HEK293 (cell line): ENCODE measurements around the gene PMVK.

Experiments used
- KLF10 ChIP-seq: fragments of 450-650 bp; IDR thresholded peaks from 2 replicates; pipeline ENCODE4 v1.5.1; 2018; ENCODE audit warnings: missing biosample characterization, mild to moderate bottlenecking, missing genetic modification characterization
- KLF16 ChIP-seq: fragments of 450-650 bp; formaldehyde crosslinking; IDR thresholded peaks from 2 replicates; pipeline ENCODE4 v1.5.1; 2017; ENCODE audit warnings: missing biosample characterization, missing genetic modification characterization
- KLF7 ChIP-seq: fragments of 450-650 bp; formaldehyde crosslinking; IDR thresholded peaks from 2 replicates; pipeline ENCODE4 v1.5.1; 2016; ENCODE audit warnings: missing biosample characterization, missing genetic modification characterization, borderline replicate concordance
- PRDM10 ChIP-seq: fragments of 450-650 bp; formaldehyde crosslinking; IDR thresholded peaks from 2 replicates; pipeline ENCODE4 v1.5.1; 2016; ENCODE audit warnings: missing biosample characterization, missing genetic modification characterization
- SETDB1 ChIP-seq: IDR thresholded peaks from one replicate; pipeline ENCODE4 v1.6.1; 2017; ENCODE audit warnings: mild to moderate bottlenecking, low read length, moderate library complexity, mixed read lengths; ENCODE audit not compliant: insufficient read length
- TCF7L2 ChIP-seq: IDR thresholded peaks from 2 replicates; pipeline ENCODE4 v1.6.1; 2011; ENCODE audit warnings: low read depth, mild to moderate bottlenecking, inconsistent platforms, low read length, moderate library complexity, borderline replicate concordance
- ZBTB1 ChIP-seq: fragments of 450-650 bp; formaldehyde crosslinking; IDR thresholded peaks from 2 replicates; pipeline ENCODE4 v1.5.1; 2016; ENCODE audit warnings: missing biosample characterization, missing genetic modification characterization
- ZBTB17 ChIP-seq: fragments of 450-650 bp; formaldehyde crosslinking; IDR thresholded peaks from 2 replicates; pipeline ENCODE4 v1.5.1; 2016; ENCODE audit warnings: missing biosample characterization, missing genetic modification characterization
- ZBTB8A ChIP-seq: fragments of 450-650 bp; formaldehyde crosslinking; IDR thresholded peaks from 2 replicates; pipeline ENCODE4 v1.5.1; 2016; ENCODE audit warnings: missing biosample characterization, missing genetic modification characterization
- ZFP3 ChIP-seq: fragments of 450-650 bp; formaldehyde crosslinking; IDR thresholded peaks from 2 replicates; pipeline ENCODE4 v1.5.1; 2016; ENCODE audit warnings: low read depth, missing biosample characterization, missing genetic modification characterization
- ZFP37 ChIP-seq: fragments of 450-650 bp; formaldehyde crosslinking; IDR thresholded peaks from 2 replicates; pipeline ENCODE4 v1.5.1; 2016; ENCODE audit warnings: missing biosample characterization, missing genetic modification characterization
- ZNF10 ChIP-seq: fragments of 450-650 bp; formaldehyde crosslinking; IDR thresholded peaks from 2 replicates; pipeline ENCODE4 v1.5.1; 2017; ENCODE audit warnings: missing biosample characterization, missing genetic modification characterization
- ZNF18 ChIP-seq: fragments of 450-650 bp; formaldehyde crosslinking; IDR thresholded peaks from 2 replicates; pipeline ENCODE4 v1.5.1; 2016; ENCODE audit warnings: missing biosample characterization, missing genetic modification characterization
- ZNF211 ChIP-seq: fragments of 450-650 bp; formaldehyde crosslinking; IDR thresholded peaks from 2 replicates; pipeline ENCODE4 v1.5.1; 2016; ENCODE audit warnings: low read depth, missing biosample characterization, missing genetic modification characterization
- ZNF37A ChIP-seq: fragments of 450-650 bp; IDR thresholded peaks from 2 replicates; pipeline ENCODE4 v1.5.1; 2018; ENCODE audit warnings: missing biosample characterization, missing genetic modification characterization
- ZNF423 ChIP-seq: fragments of 450-650 bp; formaldehyde crosslinking; IDR thresholded peaks from 2 replicates; pipeline ENCODE4 v1.5.1; 2016; ENCODE audit warnings: missing biosample characterization, missing genetic modification characterization
- ZNF549 ChIP-seq: fragments of 450-650 bp; IDR thresholded peaks from 2 replicates; pipeline ENCODE4 v1.5.1; 2018; ENCODE audit warnings: missing biosample characterization, missing genetic modification characterization, mild to moderate bottlenecking, inconsistent platforms, moderate library complexity
- ZNF610 ChIP-seq: fragments of 450-650 bp; formaldehyde crosslinking; IDR thresholded peaks from 2 replicates; pipeline ENCODE4 v1.5.1; 2016; ENCODE audit warnings: missing biosample characterization, missing genetic modification characterization, borderline replicate concordance
- ZNF626 ChIP-seq: fragments of 450-650 bp; sonication (Bioruptor Pico); formaldehyde crosslinking; IDR thresholded peaks from 2 replicates; pipeline ENCODE4 v1.5.1; 2018; ENCODE audit warnings: missing biosample characterization, missing genetic modification characterization, inconsistent platforms
- ZNF76 ChIP-seq: fragments of 450-650 bp; formaldehyde crosslinking; IDR thresholded peaks from 2 replicates; pipeline ENCODE4; 2016; ENCODE audit warnings: low read depth, missing biosample characterization, missing genetic modification characterization, borderline replicate concordance
- ZNF785 ChIP-seq: fragments of 450-650 bp; formaldehyde crosslinking; IDR thresholded peaks from 2 replicates; pipeline ENCODE4 v1.5.1; 2016; ENCODE audit warnings: missing biosample characterization, missing genetic modification characterization
- ZNF843 ChIP-seq: fragments of 450-650 bp; formaldehyde crosslinking; IDR thresholded peaks from 2 replicates; pipeline ENCODE4 v1.5.1; 2016; ENCODE audit warnings: missing biosample characterization, missing genetic modification characterization
- TF ChIP-seq, protein P1 (sequence below): fragments of 450-650 bp; formaldehyde crosslinking; IDR thresholded peaks from 2 replicates; pipeline ENCODE4 v1.5.1; 2017; ENCODE audit warnings: missing biosample characterization, missing genetic modification characterization
- TF ChIP-seq, protein P2 (sequence below): fragments of 450-650 bp; formaldehyde crosslinking; IDR thresholded peaks from 2 replicates; pipeline ENCODE4 v1.5.1; 2016; ENCODE audit warnings: missing biosample characterization, missing genetic modification characterization
- TF ChIP-seq, protein P3 (sequence below): fragments of 450-650 bp; formaldehyde crosslinking; IDR thresholded peaks from 2 replicates; pipeline ENCODE4 v1.5.1; 2016; ENCODE audit warnings: missing biosample characterization, missing genetic modification characterization

Gene PMVK

GRCh38 chr1:154982897-154983648 lies 46.6 kb upstream of the PMVK start, which contains the start of gene FLAD1 (continued):
- no peak for TF ChIP-seq ZNF785 (tag by site-specific recombination)
- TF ChIP-seq ZBTB17 (tag by site-specific recombination), result peak; percentile 60
- no peak for TF ChIP-seq ZNF610 (tag by site-specific recombination)
- TF ChIP-seq, protein P1, sequence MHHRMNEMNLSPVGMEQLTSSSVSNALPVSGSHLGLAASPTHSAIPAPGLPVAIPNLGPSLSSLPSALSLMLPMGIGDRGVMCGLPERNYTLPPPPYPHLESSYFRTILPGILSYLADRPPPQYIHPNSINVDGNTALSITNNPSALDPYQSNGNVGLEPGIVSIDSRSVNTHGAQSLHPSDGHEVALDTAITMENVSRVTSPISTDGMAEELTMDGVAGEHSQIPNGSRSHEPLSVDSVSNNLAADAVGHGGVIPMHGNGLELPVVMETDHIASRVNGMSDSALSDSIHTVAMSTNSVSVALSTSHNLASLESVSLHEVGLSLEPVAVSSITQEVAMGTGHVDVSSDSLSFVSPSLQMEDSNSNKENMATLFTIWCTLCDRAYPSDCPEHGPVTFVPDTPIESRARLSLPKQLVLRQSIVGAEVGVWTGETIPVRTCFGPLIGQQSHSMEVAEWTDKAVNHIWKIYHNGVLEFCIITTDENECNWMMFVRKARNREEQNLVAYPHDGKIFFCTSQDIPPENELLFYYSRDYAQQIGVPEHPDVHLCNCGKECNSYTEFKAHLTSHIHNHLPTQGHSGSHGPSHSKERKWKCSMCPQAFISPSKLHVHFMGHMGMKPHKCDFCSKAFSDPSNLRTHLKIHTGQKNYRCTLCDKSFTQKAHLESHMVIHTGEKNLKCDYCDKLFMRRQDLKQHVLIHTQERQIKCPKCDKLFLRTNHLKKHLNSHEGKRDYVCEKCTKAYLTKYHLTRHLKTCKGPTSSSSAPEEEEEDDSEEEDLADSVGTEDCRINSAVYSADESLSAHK (tag by site-specific recombination), result 0 out of 2 replicates have a peak, but pooled peaks have one; percentile 33
- TF ChIP-seq ZFP37 (tag by site-specific recombination), result no peak
- TF ChIP-seq TCF7L2, result no peak
- TF ChIP-seq PRDM10 (tag by site-specific recombination), result 0 out of 2 replicates have a peak, but pooled peaks have one; percentile 60
- peak; percentile 96 for TF ChIP-seq ZNF10 (tag by site-specific recombination)
- TF ChIP-seq KLF16 (tag by site-specific recombination), result no peak; the same call in none of the 2 replicates
- 0 out of 2 replicates have a peak, but pooled peaks have one; percentile 27 for TF ChIP-seq ZNF843 (tag by site-specific recombination)
- TF ChIP-seq ZBTB1, result no peak
- TF ChIP-seq SETDB1, result peak; percentile 40
- TF ChIP-seq KLF10, result peak; percentile 72
- TF ChIP-seq ZNF211 (tag by site-specific recombination), result no peak
- TF ChIP-seq ZNF423, result no peak
- peak; percentile 42; the same call in 1 of the 2 replicates for TF ChIP-seq ZBTB8A
- no peak for TF ChIP-seq KLF7 (tag by site-specific recombination)
- no peak for TF ChIP-seq ZFP3
- TF ChIP-seq, protein P2, sequence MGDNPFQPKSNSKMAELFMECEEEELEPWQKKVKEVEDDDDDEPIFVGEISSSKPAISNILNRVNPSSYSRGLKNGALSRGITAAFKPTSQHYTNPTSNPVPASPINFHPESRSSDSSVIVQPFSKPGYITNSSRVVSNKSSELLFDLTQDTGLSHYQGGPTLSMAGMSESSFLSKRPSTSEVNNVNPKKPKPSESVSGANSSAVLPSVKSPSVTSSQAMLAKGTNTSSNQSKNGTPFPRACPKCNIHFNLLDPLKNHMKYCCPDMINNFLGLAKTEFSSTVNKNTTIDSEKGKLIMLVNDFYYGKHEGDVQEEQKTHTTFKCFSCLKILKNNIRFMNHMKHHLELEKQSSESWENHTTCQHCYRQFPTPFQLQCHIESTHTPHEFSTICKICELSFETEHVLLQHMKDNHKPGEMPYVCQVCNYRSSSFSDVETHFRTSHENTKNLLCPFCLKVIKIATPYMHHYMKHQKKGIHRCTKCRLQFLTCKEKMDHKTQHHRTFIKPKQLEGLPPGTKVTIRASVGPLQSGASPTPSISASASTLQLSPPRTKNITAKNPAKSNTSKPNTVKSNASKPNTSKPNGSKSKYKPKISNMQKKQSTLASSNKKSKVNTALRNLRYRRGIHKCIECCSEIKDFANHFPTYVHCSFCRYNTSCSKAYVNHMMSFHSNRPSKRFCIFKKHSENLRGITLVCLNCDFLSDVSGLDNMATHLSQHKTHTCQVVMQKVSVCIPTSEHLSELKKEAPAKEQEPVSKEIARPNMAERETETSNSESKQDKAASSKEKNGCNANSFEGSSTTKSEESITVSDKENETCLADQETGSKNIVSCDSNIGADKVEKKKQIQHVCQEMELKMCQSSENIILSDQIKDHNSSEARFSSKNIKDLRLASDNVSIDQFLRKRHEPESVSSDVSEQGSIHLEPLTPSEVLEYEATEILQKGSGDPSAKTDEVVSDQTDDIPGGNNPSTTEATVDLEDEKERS (tag by site-specific recombination), result no peak
- TF ChIP-seq ZNF76 (tag by site-specific recombination), result peak; percentile 86
- no peak for TF ChIP-seq ZNF18 (tag by site-specific recombination)
- no peak for TF ChIP-seq ZNF626 (tag by site-specific recombination)
- TF ChIP-seq ZNF549 (tag by site-specific recombination), result no peak
- no peak for TF ChIP-seq ZNF37A (tag by site-specific recombination)
- TF ChIP-seq, protein P3, sequence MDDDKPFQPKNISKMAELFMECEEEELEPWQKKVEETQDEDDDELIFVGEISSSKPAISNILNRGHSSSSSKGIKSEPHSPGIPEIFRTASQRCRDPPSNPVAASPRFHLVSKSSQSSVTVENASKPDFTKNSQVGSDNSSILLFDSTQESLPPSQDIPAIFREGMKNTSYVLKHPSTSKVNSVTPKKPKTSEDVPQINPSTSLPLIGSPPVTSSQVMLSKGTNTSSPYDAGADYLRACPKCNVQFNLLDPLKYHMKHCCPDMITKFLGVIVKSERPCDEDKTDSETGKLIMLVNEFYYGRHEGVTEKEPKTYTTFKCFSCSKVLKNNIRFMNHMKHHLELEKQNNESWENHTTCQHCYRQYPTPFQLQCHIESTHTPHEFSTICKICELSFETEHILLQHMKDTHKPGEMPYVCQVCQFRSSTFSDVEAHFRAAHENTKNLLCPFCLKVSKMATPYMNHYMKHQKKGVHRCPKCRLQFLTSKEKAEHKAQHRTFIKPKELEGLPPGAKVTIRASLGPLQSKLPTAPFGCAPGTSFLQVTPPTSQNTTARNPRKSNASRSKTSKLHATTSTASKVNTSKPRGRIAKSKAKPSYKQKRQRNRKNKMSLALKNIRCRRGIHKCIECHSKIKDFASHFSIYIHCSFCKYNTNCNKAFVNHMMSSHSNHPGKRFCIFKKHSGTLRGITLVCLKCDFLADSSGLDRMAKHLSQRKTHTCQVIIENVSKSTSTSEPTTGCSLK (tag by site-specific recombination), result no peak
